GM19372 (cell line): ENCODE measurements around the gene FLNC.

ENCODE experiments used
- ATAC-seq: cut with Tn5 transposase; IDR thresholded peaks from one replicate; pipeline ENCODE4 v1.9.1; 2021; ENCODE audit warnings: mild to moderate bottlenecking, low read depth, moderate library complexity; ENCODE audit not compliant: unreplicated experiment

FLNC gene

DNA sequence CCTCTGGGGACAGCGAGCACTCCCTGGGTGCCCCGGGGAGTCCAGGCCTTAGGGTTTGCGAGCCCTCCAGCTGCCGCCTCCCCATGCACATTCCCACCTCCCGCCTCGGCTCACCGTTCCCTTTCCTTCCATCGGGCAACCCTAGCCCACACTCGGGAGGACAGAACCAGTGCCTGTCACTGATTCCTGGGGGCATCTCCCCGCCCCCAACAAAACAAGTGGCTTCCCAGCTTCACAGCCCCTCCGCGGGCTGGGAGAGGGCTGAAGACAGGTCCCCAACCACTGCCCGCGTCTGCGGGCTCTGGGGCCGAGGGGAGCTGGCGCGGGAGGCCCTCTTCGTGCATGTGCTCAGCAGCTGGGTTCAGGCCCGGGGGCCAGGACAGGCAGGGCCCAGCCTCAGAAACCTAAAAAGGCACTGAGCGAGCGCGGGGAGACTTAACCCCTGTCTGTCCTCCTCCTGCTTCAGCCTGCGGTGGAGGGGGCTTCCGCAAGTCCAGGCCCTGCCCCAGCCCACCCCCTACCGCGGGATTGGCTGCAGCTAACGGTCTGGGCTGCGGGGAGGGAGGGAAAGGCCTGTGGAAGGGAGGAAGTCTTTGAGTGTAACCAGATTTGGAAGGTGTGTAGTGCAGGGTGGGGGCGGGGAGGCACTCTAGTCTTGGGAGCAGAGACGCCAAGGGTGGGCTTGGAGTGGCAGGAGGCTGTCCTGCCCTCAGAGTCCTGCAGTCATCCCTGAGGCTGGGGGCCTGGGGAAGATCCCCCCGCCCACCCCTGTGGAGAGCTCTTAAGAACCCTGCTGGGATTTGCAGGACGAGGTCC, 1.2 kb downstream of the FLNC start:
- no peak for ATAC-seq

DNA sequence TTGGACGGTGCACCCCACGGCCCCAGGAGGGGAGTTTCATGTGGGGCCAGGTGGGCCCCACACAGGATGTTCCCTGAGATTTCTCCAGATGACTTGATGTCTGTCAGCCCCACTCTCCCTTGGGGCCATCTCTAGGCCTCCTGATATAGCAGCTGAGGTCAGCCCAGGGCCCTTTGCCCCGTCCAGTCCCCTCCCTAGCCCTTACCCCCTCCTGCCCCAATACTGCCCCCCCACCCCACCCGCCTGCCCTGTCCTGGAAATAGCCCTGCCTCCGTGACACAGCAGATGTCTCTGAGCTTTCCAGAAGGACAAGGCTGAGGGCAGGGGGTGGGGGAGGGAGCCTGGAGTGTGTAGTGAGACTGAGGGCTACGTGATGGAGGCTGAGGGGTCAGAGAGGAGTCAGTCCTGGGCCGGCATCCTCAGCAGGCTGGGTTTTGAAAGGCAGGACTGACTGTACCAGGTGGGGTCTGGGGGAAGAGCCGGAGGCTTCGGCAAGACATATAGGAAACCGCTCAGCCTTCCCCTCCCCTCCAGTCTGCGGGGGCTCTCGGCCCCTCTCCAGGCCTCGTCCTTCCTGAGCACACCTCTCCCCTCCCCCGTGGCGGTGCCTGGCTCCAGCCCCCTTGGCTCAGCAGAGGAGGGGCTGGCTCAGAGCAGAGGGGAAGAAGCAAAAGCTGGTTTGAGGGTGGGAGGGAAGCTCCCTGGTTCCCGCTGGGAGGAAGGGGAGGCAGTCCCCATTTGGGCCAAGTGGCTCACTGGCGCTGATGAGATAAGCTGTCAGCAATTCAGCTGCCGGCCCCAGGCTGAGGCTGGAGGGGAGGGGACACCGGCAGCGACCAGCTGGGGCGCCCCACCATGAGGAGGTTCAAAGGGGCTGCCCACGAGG, 2.0 kb downstream of the FLNC start:
- ATAC-seq: no peak

DNA sequence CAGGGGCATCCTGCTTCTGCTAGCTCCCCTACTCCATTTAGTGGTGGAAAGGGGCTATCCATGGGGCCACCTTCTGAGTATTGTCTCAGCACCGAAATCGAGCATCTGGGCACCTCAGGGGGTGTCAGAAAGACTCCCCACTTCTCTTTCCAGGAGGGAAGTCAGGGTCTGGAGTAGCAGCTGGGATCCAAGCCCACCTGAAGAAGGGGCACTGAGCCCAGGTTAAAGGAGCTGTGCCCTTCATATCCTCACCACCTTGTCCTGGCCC, 2.6 kb downstream of the FLNC start:
- ATAC-seq: no peak

DNA sequence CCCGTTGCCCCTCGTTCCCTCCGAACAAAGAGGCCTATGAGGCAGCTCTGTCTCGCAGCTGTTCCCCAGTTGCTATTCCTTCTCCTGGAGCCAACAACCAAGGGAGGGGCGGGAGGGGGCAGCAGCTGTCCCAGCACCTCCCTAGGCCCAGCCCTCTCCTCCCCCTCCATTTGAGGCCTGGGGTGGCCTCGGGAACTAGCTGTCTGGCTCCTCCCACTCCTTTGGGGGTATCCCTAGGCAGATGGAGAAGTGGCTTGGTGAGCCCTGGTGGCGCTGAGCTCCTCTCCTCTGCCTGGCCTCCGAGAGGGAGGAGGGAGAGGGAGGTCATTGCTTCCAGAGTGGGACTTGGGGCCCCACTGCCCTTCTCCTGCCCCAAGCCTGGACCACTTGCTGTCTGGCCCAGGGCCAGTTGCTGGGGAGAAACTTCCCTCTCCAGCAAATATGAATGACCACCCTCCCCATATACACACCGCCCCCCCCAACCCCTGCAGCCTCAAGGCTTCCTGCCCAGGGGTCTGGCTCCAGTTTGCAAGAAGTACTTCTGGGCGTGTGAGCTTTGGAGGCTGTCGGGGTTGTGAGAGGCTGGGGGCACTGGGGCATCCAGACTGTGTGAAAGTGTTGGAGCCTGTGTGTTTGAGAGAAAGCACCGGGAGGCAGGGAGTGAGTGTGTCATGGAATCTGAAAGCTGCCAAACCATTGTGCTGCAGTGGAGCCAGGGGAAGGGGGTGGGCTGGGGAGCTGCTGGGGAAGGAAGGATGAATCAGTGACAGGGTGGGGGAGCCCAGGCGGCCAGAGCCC, 3.1 kb downstream of the FLNC start:
- ATAC-seq: no peak

- ATAC-seq: no peak
Observed at GRCh38 chr7:128833946-128834325, 3.7 kb downstream of the FLNC start.

DNA sequence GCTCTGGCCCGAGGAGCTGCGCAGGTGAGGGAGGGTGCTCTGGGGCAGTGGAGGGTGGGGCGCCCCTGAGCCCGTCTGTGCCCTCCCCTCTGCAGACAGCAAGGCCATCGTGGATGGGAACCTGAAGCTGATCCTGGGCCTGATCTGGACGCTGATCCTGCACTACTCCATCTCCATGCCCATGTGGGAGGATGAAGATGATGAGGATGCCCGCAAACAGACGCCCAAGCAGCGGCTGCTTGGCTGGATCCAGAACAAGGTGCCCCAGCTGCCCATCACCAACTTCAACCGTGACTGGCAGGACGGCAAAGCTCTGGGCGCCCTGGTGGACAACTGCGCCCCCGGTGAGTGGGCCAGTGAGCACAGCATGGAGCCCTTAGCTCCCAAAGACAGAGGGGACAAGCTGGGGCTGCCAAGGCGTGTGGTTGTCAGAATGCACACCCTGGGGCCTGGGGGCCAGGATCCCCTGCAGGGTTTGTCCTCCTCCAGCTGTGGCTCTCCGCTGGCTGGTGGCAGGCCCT, 5.1 kb downstream of the FLNC start:
- no peak for ATAC-seq

- ATAC-seq: no peak
Observed at GRCh38 chr7:128835790-128836641, 5.8 kb downstream of the FLNC start.

- ATAC-seq: no peak
Observed at GRCh38 chr7:128836729-128837348, 6.6 kb downstream of the FLNC start.

DNA sequence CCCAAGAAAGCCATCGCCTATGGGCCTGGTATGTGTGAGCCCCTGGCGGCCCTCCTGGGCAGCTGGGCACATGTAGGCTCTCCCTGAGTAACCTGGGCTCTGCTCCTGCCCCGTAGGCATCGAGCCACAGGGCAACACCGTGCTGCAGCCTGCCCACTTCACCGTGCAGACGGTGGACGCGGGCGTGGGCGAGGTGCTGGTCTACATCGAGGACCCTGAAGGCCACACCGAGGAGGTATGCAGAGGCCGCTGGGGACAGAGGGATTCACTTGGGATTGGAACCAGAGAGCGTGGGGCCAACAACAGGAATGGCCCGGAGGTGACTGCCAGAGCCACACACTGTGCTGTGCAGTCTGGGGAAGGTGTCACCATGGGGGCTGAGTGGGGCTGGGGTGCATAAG, 7.3 kb downstream of the FLNC start:
- ATAC-seq: no peak

DNA sequence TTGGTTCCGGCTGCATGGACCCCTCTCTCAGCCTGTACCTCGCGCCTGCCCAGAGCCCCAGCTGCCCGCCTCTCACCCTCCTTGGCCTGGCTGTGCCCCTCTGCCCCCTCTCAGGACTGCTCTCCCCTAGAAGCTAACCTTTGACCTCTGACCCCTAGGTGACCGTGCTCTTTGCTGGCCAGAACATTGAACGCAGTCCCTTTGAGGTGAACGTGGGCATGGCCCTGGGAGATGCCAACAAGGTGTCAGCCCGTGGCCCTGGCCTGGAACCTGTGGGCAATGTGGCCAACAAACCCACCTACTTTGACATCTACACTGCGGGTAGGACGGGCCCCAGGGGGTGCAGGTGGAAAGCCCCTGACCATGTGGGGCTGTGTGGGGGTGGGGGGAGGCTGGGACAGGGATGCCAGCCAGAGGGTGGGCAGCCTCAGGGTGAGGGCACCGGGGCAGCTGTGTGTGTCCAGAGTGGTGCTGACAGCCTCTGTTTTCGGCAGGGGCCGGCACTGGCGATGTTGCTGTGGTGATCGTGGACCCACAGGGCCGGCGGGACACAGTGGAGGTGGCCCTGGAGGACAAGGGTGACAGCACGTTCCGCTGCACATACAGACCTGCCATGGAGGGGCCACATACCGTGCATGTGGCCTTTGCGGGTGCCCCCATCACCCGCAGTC, 8.0 kb downstream of the FLNC start:
- ATAC-seq: no peak

GRCh38 chr7:128838981-128839731, 8.9 kb downstream of the FLNC start:
- no peak for ATAC-seq

DNA sequence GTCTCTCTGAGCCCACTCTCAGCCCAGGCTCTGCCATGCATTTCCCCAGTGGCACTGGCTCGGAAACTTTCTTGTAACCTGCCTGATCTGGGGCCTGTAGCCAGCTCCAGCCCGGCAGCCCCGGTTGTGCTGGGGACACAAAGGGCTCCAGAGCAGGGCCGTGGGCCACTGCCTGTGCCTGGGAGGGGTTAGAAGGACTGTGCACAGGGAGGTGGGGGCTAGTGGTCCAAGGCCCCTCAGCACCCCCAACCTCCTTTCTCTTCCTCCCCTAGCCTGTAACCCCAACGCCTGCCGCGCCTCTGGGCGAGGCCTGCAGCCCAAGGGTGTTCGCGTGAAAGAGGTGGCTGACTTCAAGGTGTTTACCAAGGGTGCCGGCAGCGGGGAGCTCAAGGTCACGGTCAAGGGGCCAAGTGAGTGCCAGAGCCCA, 9.6 kb downstream of the FLNC start:
- ATAC-seq: no peak

- no peak for ATAC-seq
Observed at GRCh38 chr7:128840326-128841170, 10.3 kb downstream of the FLNC start.

- ATAC-seq: no peak
Observed at GRCh38 chr7:128841171-128841690, 11.0 kb downstream of the FLNC start.

DNA sequence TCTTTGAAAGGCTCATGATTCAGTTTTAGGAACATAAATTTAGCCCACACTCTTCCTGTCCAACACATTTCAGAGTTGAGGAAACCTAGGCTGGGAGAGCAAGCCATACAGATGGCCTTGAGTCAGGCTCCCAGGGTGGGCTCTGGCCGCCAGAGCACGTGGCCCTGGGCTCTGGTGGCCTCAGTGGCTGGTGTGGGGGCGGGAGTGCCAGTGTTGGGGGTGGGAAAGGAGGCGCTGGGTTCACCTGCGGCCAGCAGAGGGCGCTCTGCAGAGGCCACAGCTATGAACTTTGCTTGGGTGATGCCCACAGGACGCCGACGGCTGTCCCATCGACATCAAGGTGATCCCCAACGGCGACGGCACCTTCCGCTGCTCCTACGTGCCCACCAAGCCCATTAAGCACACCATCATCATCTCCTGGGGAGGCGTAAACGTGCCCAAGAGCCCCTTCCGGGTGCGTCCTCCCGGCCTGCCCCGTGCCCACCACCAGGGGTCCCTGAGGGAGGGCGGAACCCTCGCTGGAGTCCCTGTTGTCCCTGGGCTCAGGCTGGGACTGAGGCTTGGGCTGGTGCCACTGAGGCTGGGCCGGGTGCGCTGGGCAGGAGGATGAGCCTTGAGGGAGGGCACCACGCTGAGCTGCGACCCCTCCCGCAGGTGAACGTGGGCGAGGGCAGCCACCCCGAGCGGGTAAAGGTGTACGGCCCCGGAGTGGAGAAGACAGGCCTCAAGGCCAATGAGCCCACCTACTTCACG, 11.9 kb downstream of the FLNC start:
- ATAC-seq: no peak
